ENCODE results near the gene ARMC6. TPM values are rescaled to one million over a fixed set of nuclear protein-coding genes. Genes with fewer than 3 reads are reported as not detected.
A peak's percentile ranks its signal among the peaks of the same experiment; 100 is the strongest.

The ARMC6 gene
- total and polyA plus RNA-seq, 2 of the 13 experiments (the other 11 are each of a cell fraction or from before 2014, with no cell fraction given), result 16.2 to 36.8 TPM

DNA sequence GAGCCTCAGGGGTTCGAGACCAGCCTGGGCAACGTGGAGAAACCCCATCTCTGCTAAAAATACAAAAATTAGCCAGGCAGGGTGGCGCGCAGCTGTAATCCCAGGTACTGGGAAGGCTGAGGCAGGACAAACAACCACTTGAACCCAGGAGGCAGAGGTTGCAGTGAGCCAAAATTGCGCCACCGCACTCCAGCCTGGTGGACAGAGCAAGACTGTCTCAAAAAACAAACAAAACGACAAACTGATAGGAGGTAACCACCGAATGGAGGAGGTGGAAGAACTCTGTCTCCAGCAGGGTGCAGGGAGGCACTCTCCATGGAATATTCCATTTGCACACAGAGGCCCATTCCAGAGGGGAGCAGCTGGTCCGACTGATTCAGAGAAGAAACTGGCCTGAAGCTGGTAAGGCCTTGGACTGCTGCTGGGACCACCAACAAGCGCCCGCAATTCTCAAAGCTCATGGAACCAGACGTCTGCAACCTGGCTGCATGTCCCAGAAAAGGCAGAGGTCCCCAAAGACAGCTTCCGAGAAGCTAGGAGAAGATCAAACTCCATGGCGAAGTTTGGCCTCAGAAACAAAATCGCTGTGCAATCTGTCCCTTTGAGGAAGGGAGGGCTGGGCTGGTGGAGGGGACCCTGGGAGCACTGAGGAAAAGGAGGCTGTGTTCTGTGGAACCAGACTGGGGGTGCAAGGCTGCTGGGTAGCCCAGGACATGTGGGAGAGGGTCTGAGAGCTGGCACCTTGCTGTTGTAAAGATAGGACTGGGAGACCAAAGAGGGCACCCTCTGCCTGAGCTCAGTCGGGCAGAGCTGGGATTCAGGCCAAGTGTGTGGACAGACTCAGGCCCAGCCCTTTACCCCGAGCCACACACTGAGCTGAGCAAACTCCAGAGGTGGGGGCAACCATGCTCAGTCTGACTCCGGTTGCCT is 65.6 kb downstream of the ARMC6 start (continued):
- TF ChIP-seq BHLHE40 (IDR thresholded peaks at IDR 0.05; ENCODE audit: low read length) (peak; percentile 69; the same call in 1 of the 2 replicates), NBN (conservative IDR thresholded peaks at IDR 0.05) (no peak), GATAD2A (CRISPR knock-in tag; IDR thresholded peaks at IDR 0.05) (peak; percentile 84), RAD51 (IDR thresholded peaks at IDR 0.05; ENCODE audit: borderline replicate concordance) (no peak), ZNF670 (CRISPR knock-in tag; IDR thresholded peaks at IDR 0.05; ENCODE audit: borderline replicate concordance) (no peak), CCAR2 (optimal IDR thresholded peaks at IDR 0.05; ENCODE audit: low read depth, low read length) (no peak), SRSF1 (optimal IDR thresholded peaks at IDR 0.05; ENCODE audit: low read depth, low read length) (no peak), MIER2 (CRISPR knock-in tag; IDR thresholded peaks at IDR 0.05) (0 out of 2 replicates have a peak, but pooled peaks have one; percentile 37), HNRNPUL1 (IDR thresholded peaks at IDR 0.05; ENCODE audit: low read depth, low read length) (no peak), FOXK1 (CRISPR knock-in tag; IDR thresholded peaks at IDR 0.05; ENCODE audit: borderline replicate concordance, low read depth) (0 out of 2 replicates have a peak, but pooled peaks have one; percentile 63), BCL6 (CRISPR knock-in tag; IDR thresholded peaks at IDR 0.05) (peak; percentile 63), CHD4 (IDR thresholded peaks at IDR 0.05; ENCODE audit: borderline replicate concordance, low read length) (peak; percentile 61; the same call in 1 of the 2 replicates), ZNF614 (CRISPR knock-in tag; IDR thresholded peaks at IDR 0.05; ENCODE audit: borderline replicate concordance) (no peak; the same call in 1 of the 2 replicates), ZBTB7B (CRISPR knock-in tag; IDR thresholded peaks at IDR 0.05) (peak; percentile 36; the same call in 1 of the 2 replicates), ZKSCAN8 (CRISPR knock-in tag; IDR thresholded peaks at IDR 0.05; ENCODE audit: borderline replicate concordance) (peak; percentile 63)
- TF ChIP-seq, protein P1, sequence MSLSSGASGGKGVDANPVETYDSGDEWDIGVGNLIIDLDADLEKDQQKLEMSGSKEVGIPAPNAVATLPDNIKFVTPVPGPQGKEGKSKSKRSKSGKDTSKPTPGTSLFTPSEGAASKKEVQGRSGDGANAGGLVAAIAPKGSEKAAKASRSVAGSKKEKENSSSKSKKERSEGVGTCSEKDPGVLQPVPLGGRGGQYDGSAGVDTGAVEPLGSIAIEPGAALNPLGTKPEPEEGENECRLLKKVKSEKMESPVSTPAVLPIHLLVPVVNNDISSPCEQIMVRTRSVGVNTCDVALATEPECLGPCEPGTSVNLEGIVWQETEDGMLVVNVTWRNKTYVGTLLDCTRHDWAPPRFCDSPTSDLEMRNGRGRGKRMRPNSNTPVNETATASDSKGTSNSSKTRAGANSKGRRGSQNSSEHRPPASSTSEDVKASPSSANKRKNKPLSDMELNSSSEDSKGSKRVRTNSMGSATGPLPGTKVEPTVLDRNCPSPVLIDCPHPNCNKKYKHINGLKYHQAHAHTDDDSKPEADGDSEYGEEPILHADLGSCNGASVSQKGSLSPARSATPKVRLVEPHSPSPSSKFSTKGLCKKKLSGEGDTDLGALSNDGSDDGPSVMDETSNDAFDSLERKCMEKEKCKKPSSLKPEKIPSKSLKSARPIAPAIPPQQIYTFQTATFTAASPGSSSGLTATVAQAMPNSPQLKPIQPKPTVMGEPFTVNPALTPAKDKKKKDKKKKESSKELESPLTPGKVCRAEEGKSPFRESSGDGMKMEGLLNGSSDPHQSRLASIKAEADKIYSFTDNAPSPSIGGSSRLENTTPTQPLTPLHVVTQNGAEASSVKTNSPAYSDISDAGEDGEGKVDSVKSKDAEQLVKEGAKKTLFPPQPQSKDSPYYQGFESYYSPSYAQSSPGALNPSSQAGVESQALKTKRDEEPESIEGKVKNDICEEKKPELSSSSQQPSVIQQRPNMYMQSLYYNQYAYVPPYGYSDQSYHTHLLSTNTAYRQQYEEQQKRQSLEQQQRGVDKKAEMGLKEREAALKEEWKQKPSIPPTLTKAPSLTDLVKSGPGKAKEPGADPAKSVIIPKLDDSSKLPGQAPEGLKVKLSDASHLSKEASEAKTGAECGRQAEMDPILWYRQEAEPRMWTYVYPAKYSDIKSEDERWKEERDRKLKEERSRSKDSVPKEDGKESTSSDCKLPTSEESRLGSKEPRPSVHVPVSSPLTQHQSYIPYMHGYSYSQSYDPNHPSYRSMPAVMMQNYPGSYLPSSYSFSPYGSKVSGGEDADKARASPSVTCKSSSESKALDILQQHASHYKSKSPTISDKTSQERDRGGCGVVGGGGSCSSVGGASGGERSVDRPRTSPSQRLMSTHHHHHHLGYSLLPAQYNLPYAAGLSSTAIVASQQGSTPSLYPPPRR (CRISPR knock-in tag; IDR thresholded peaks at IDR 0.05; ENCODE audit: borderline replicate concordance), result peak; percentile 66
- TF ChIP-seq, protein P2, sequence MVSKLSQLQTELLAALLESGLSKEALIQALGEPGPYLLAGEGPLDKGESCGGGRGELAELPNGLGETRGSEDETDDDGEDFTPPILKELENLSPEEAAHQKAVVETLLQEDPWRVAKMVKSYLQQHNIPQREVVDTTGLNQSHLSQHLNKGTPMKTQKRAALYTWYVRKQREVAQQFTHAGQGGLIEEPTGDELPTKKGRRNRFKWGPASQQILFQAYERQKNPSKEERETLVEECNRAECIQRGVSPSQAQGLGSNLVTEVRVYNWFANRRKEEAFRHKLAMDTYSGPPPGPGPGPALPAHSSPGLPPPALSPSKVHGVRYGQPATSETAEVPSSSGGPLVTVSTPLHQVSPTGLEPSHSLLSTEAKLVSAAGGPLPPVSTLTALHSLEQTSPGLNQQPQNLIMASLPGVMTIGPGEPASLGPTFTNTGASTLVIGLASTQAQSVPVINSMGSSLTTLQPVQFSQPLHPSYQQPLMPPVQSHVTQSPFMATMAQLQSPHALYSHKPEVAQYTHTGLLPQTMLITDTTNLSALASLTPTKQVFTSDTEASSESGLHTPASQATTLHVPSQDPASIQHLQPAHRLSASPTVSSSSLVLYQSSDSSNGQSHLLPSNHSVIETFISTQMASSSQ (IDR thresholded peaks at IDR 0.05; ENCODE audit: low read depth), result 0 out of 2 replicates have a peak, but pooled peaks have one; percentile 27
- TF ChIP-seq, protein P2 (CRISPR knock-in tag; IDR thresholded peaks at IDR 0.05; ENCODE audit: borderline replicate concordance), result peak; percentile 45; the same call in 1 of the 2 replicates

Data from HepG2 (cell line).